SK-N-SH (cell line): ENCODE measurements around the gene SSR1. TPM values are rescaled to one million over a fixed set of nuclear protein-coding genes. Genes with fewer than 3 reads are reported as not detected.

Experiments used
- CTCF ChIA-PET: fragments of 300-600, 350-600 bp; formaldehyde crosslinking; extraction: SDS; loops from one replicate; lab custom pipeline; 2021; lab: Yijun Ruan, JAX
- POLR2A ChIA-PET: fragments of 350-600 bp; sonication (Branson Sonifier 250); formaldehyde crosslinking; extraction: SDS; loops from one replicate; lab custom pipeline; 2020; ENCODE audit warnings: antibody characterized with exemption, inconsistent platforms; lab: Yijun Ruan, JAX
- DNase-seq: peaks from one replicate; pipeline ENCODE4 v3.0.0; 2012
- H2AFZ ChIP-seq: fragments of 200-600 bp; sonication (generic); 2 replicates; pipeline ENCODE4 v1.8.1; 2016; ENCODE audit warnings: antibody characterized with exemption, mild to moderate bottlenecking, low read depth
- H3F3A ChIP-seq: fragments of 200-600 bp; sonication (generic); replicated peaks from 2 replicates; pipeline ENCODE3; 2016; ENCODE audit warnings: antibody characterized with exemption, mild to moderate bottlenecking; ENCODE audit not compliant: insufficient read depth
- H3K27ac ChIP-seq, 2 experiments: fragments of 200-500 bp in 1 of 2; fragments of 200-600 bp in 1 of 2; sonication (Bioruptor generic) in 1 of 2; sonication (generic), shearing (Covaris generic) in 1 of 2; 2 replicates each; pipeline versions ENCODE4 v1.5.1 to v1.6.1; 2014 to 2016; ENCODE audit warnings: low read depth in 2 of 2, inconsistent platforms in 1 of 2, low read length in 1 of 2, mild to moderate bottlenecking in 1 of 2, mixed read lengths in 1 of 2
- H3K27me3 ChIP-seq: fragments of 200-600 bp; sonication (generic), shearing (Covaris generic); 2 replicates; pipeline ENCODE4 v1.6.1; 2016; ENCODE audit warnings: mixed run types; ENCODE audit not compliant: insufficient read depth
- H3K36me3 ChIP-seq, 2 experiments: fragments of 200-500 bp in 1 of 2; fragments of 200-600 bp in 1 of 2; sonication (Bioruptor generic) in 1 of 2; sonication (generic) in 1 of 2; replicated peaks in 1 of 2; 2 replicates each; pipeline versions ENCODE3 to v1.5.1; 2014 to 2016; ENCODE audit warnings: low read length in 1 of 2, mild to moderate bottlenecking in 1 of 2; ENCODE audit not compliant: insufficient read depth in 2 of 2, control insufficient read depth in 1 of 2
- H3K4me1 ChIP-seq, 2 experiments: fragments of 200-500 bp in 1 of 2; fragments of 200-600 bp in 1 of 2; sonication (Bioruptor generic) in 1 of 2; sonication (generic), shearing (Covaris generic) in 1 of 2; 2 replicates each; pipeline versions ENCODE4 v1.5.1 to v1.6.1; 2014 to 2016; ENCODE audit warnings: low read depth in 1 of 2, low read length in 1 of 2, mixed run types in 1 of 2; ENCODE audit not compliant: insufficient read depth in 2 of 2, control insufficient read depth in 1 of 2
- H3K4me2 ChIP-seq: fragments of 200-600 bp; sonication (generic), shearing (Covaris generic); 2 replicates; pipeline ENCODE4 v1.6.1; 2017; ENCODE audit warnings: mixed run types
- H3K4me3 ChIP-seq, 2 experiments: fragments of 200-500 bp in 1 of 2; fragments of 200-600 bp in 1 of 2; sonication (Bioruptor generic) in 1 of 2; sonication (generic), shearing (Covaris generic) in 1 of 2; 2 replicates each; pipeline versions ENCODE4 v1.5.1 to v1.8.1; 2014 to 2016; ENCODE audit warnings: low read depth in 2 of 2, inconsistent platforms in 1 of 2, low read length in 1 of 2, mild to moderate bottlenecking in 1 of 2, mixed read lengths in 1 of 2, moderate library complexity in 1 of 2
- H3K79me2 ChIP-seq: fragments of 200-600 bp; sonication (generic); 2 replicates; pipeline ENCODE4 v1.8.1; 2017; ENCODE audit warnings: mild to moderate bottlenecking; ENCODE audit not compliant: insufficient read depth
- H3K9ac ChIP-seq: fragments of 200-600 bp; sonication (generic); 2 replicates; pipeline ENCODE4 v1.6.1; 2017; ENCODE audit warnings: mixed run types
- H3K9me2 ChIP-seq: fragments of 200-600 bp; sonication (generic); 2 replicates; pipeline ENCODE4 v1.6.1; 2017; ENCODE audit warnings: mixed run types
- H3K9me3 ChIP-seq: fragments of 200-600 bp; sonication (generic); 2 replicates; pipeline ENCODE4 v1.6.1; 2017; ENCODE audit warnings: mixed run types, mild to moderate bottlenecking, moderate library complexity
- H4K20me1 ChIP-seq: fragments of 200-600 bp; sonication (generic); 2 replicates; pipeline ENCODE4 v1.6.1; 2017; ENCODE audit warnings: mild to moderate bottlenecking, mixed run types; ENCODE audit not compliant: insufficient read depth
- CHD2 ChIP-seq: fragments of 150-350 bp; IDR thresholded peaks from 2 replicates; pipeline ENCODE4 v1.6.1; 2018; ENCODE audit warnings: low read length; ENCODE audit not compliant: partially characterized antibody
- EP300 ChIP-seq, 2 experiments: IDR thresholded peaks; 2 replicates each; pipeline versions ENCODE4 v1.4.0 to v1.6.1; 2012; ENCODE audit warnings: borderline replicate concordance in 1 of 2, low read depth in 1 of 2, low read length in 1 of 2
- EZH2phosphoT487 ChIP-seq: fragments of 200-600 bp; sonication (generic); IDR thresholded peaks from 2 replicates; pipeline ENCODE4 v1.6.1; 2017; ENCODE audit warnings: low read depth, mixed run types, mild to moderate bottlenecking, antibody characterized with exemption, moderate library complexity, borderline replicate concordance
- FOXM1 ChIP-seq: IDR thresholded peaks from 2 replicates; pipeline ENCODE4 v1.4.0; 2012; ENCODE audit warnings: low read depth, mild to moderate bottlenecking
- GATA2 ChIP-seq: sonication (generic); formaldehyde crosslinking; IDR thresholded peaks from 2 replicates; pipeline ENCODE4 v1.5.0; 2020; ENCODE audit warnings: mild to moderate bottlenecking, missing genetic modification reagents
- MEF2A ChIP-seq: IDR thresholded peaks from 2 replicates; pipeline ENCODE4 v1.4.0; 2012; ENCODE audit warnings: low read depth, borderline replicate concordance
- NFIC ChIP-seq: IDR thresholded peaks from 2 replicates; pipeline ENCODE4 v1.4.0; 2012; ENCODE audit warnings: borderline replicate concordance
- RAD21 ChIP-seq: IDR thresholded peaks from 2 replicates; pipeline ENCODE4 v1.6.1; 2012; ENCODE audit warnings: mild to moderate bottlenecking, low read length
- RFX5 ChIP-seq: IDR thresholded peaks from 2 replicates; pipeline ENCODE4 v1.6.1; 2012; ENCODE audit warnings: mild to moderate bottlenecking, improper control_type of control experiment, low read length
- SMC3 ChIP-seq: IDR thresholded peaks from 2 replicates; pipeline ENCODE4 v1.6.1; 2012; ENCODE audit warnings: low read depth, low read length, improper control_type of control experiment
- TAF1 ChIP-seq: IDR thresholded peaks from 2 replicates; pipeline ENCODE4 v1.6.1; 2012; ENCODE audit warnings: low read depth, mild to moderate bottlenecking, low read length, moderate library complexity, borderline replicate concordance
- TCF12 ChIP-seq: IDR thresholded peaks from 2 replicates; pipeline ENCODE4 v1.4.0; 2012
- TEAD4 ChIP-seq: IDR thresholded peaks from 2 replicates; pipeline ENCODE4 v1.4.0; 2012; ENCODE audit warnings: mild to moderate bottlenecking, borderline replicate concordance; ENCODE audit not compliant: insufficient read depth
- WGBS: methylation state at CpG from one replicate; pipeline ENCODE4 v1.1.6; 2017; ENCODE audit warnings: low lambda C conversion rate; 5-methylcytosine and 5-hydroxymethylcytosine counted together
- polyA plus RNA-seq, 3 experiments: library from polyadenylated mRNA; depleted of rRNA; stranded (reverse); fragments of >200 nt; gene quantifications; 2 replicates each; pipeline ENCODE4 v1.2.3, GENCODE V29; 2012
- TF ChIP-seq, protein P1 (sequence below): IDR thresholded peaks from 2 replicates; pipeline ENCODE4 v1.4.0; 2012; ENCODE audit warnings: low read depth
- TF ChIP-seq, protein P2 (sequence below): IDR thresholded peaks from 2 replicates; pipeline ENCODE4 v1.4.0; 2012; ENCODE audit warnings: low read depth, borderline replicate concordance

Gene SSR1
- polyA plus RNA-seq, 1 of the 3 experiments (the other 2 are of a cell fraction), result 50.7 TPM

DNA sequence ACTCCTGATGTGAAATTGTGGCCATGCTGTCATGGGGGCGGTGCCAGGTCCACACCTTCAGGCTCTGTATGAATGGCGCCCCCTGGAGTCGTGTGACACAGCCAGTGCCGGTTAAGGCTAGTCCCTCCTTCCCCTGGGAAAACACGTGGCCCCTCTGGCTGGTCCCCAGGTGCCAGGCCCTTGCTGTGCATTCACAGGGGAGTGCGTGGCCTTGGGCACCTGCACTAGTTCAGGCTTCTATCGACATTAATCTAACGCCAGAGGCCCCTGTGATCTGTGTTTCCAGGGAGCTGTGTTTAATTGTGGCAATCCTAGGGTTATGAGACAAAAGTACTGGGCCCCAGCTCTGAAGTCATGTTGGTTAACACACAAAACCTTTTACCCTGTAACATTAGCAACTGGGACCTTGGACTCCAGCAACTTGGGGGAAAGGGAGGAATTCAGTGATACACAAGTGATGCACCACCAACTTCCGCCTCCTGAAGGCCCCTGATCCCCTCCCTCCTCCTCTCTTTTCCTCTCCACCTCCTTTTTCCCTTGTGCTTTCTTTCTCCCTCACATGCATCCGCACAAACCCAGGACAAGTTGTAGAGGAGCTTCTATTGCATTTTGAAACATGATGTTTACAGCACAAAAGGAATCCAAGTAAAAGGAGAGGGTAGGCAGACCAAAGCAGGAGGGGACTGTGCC lies 74.0 kb downstream of the SSR1 start (continued):
- no peak for TF ChIP-seq EP300 (IDR thresholded peaks at IDR 0.05; ENCODE audit: borderline replicate concordance in 1 of 2, low read depth in 1 of 2, low read length in 1 of 2)
- no peak for TF ChIP-seq RFX5
- TF ChIP-seq RAD21, result peak; percentile 72
- TF ChIP-seq NFIC, result no peak
- no peak for TF ChIP-seq CHD2
- TF ChIP-seq, protein P1, sequence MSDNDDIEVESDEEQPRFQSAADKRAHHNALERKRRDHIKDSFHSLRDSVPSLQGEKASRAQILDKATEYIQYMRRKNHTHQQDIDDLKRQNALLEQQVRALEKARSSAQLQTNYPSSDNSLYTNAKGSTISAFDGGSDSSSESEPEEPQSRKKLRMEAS, result peak; percentile 78; the same call in 1 of the 2 replicates
- peak; percentile 79 for TF ChIP-seq SMC3
- TF ChIP-seq, protein P2, sequence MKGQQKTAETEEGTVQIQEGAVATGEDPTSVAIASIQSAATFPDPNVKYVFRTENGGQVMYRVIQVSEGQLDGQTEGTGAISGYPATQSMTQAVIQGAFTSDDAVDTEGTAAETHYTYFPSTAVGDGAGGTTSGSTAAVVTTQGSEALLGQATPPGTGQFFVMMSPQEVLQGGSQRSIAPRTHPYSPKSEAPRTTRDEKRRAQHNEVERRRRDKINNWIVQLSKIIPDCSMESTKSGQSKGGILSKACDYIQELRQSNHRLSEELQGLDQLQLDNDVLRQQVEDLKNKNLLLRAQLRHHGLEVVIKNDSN, result peak; percentile 43; the same call in 1 of the 2 replicates
- TF ChIP-seq FOXM1, result no peak
- no peak for TF ChIP-seq MEF2A
- no peak for TF ChIP-seq TCF12

DNA sequence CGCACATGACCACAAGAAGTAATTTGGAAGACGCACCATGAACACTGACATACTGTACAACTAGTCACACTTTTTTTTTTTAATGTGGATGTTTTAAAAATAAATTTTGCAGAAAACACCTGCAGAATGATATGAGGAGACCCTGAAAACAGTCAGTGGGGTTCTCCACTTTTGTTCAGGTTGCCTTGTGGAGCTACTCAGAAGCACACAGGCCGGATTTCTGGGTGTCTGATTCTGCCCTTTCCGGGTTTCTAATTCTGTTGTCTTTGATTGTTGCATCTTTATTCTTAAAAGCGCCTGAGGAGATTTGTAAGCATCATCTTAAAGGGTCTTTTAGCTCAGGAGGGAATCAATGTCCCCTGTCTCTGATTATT lies 74.5 kb downstream of the SSR1 start:
- Histone ChIP-seq H3K4me2 (no peak overlapping the region), H2AFZ (no peak overlapping the region)
- TF ChIP-seq TEAD4, result no peak
- TF ChIP-seq GATA2 (CRISPR knock-in tag), result no peak
- no peak for TF ChIP-seq EZH2phosphoT487
- TF ChIP-seq CHD2, result no peak
- TF ChIP-seq TAF1, result no peak
- TF ChIP-seq FOXM1, result no peak
- TF ChIP-seq TCF12, result no peak
- TF ChIP-seq RFX5, result no peak
- TF ChIP-seq MEF2A, result no peak
- TF ChIP-seq, all 33 proteins: peak for 0
- H3K9me3 ChIP-seq, result no peaks in the 10 kb centered on the region
- no peaks in the 10 kb centered on the region for H3K27me3 ChIP-seq
- H3K79me2 ChIP-seq, result peaks cover 12% of the 10 kb centered on the region; the same call in 1 of the 2 replicates
- no peak overlapping the region for H3K9ac ChIP-seq
- H3K27ac ChIP-seq, result no peak overlapping the region
- WGBS, result 81% methylated on average over 5 of the region's 5 CpGs
- peaks cover 0 to 13% of the 10 kb centered on the region in 2 experiments; a peak in 2 of 4 replicates for H3K4me1 ChIP-seq
- H4K20me1 ChIP-seq, result peaks cover 13% of the 10 kb centered on the region
- no peak overlapping the region; a peak in 1 of 4 replicates for H3K4me3 ChIP-seq
- peaks cover 0 to 5% of the 10 kb centered on the region in 2 experiments for H3K36me3 ChIP-seq
- ChIA-PET CTCF (interaction anchor here (0.7 to 2.9 kb wide), 21 partner anchors 8 to 561 kb away, joined by 3 to 20 read pairs (median 4); no protein-coding TSS in a partner anchor), POLR2A (no interaction called here)
- no peak for DNase-seq
- no peaks in the 10 kb centered on the region for H3K9me2 ChIP-seq
- H3F3A ChIP-seq, result peaks cover 6% of the 10 kb centered on the region
